HG03469 (cell line): Measurements from ENCODE around the gene CBX8.

Experiments
- ATAC-seq: cut with Tn5 transposase; IDR thresholded peaks from one replicate; pipeline ENCODE4 v1.9.1; 2021; ENCODE audit warnings: mild to moderate bottlenecking, moderate library complexity, moderate number of reproducible peaks; ENCODE audit not compliant: unreplicated experiment

CBX8 gene

DNA sequence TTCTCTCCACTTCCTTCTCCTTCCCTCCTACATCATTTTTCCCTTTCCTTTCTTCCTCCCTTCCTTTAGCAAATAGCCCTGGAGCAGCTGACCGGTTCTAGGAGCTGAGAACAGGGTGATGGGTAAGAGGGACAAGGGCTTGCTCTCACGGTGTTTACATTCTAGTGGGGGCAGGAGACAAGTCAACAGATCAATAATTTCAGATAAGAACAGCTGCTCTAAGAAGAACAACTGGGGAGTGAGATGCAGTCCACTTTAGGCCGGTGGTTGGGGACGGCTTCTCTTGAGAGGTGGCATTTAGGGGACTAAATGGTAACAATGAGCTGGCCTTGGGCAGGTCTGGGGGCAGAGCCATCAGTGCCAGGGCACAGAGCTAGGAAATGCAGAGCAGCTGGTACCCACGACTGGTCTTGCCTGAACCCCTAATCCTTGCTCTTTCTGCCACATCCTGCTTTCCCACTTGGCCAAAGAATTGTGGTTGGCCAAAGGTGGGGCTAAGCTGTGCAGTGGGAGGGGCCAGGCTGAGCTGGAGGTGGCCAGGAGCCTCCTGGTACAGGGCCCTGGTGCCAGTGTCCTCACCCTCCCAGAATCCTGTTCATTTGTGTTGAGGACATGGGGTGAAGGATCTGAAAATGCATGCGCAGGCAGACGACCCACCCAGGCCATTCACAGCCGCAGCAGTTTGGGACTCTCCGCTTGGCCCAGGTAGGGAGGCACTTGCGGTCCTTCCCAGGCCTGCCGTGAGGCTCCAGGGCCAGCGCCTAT is 24.6 kb upstream of the CBX8 start:
- ATAC-seq, result no peak

DNA sequence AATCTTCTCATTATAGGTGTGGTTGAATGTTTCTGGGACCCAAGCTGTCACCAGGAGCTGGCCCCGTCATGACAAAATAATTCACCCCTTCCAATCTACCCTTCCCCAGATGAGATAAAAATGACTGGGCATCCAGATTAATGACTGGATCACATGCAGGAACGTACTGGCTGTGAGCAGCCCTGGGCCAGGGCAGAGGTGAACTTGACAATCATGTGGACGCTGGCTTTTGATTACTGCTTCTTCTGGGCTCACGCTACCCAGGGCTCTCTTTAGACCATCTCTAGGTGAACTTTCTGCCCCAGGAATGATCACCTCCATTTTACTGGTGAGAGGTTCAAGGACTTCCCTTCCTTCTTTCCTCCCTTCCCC is 24.1 kb upstream of the CBX8 start:
- no peak for ATAC-seq

DNA sequence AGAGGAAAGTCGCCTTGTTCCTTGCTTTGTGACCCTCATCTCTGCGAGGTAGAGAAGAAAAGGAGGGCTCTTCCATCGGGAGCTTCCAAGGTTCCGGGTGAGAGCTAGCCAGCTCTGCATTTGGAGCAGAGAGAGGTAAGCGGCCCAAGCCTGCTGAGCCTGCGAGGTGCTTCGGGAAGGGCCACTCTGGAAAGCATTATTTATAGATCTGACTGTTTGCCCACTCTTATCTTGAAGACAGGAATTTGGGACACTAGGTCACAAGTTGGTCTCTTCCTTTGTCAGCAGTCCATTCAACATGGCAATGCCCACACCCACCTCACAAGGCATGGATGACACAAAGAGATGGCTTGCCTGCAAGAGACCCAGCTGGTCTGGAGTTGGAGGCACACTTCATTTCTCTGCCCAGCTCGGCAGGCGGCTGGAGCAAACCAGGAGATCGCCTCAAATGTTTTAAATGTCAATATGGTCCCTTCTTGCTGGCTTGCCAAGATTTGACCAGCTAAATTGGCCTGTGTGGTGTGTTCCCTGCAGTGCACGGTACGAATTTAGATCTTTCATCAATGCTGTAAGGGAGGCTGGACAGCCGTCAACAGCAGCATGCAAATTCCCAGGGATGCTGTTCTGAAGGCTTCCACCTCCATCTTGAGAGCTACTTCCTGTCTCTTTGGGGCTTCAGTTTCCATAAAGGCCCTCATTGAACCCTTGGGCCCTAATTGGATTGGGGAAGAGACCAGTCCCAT is 22.8 kb upstream of the CBX8 start:
- no peak for ATAC-seq

DNA sequence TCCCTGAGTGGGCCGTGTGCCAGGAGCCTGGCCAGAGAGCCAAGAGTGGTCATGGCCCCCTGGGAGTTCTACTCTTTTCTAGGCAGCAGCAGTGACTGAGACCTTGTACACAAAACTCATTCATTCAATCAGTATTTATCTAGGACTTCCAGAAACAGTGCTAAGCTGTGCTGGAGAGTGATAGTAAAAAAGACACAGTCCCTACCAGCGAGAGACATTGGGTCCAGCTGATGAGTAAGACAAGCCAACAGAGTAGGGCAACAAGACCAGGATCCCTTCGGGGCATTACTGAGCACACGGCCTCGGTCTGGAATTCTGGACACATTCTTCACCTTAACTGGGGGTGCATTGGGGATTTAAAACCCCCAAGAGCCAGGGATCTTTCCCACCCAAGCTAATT is 22.2 kb upstream of the CBX8 start:
- no peak for ATAC-seq

DNA sequence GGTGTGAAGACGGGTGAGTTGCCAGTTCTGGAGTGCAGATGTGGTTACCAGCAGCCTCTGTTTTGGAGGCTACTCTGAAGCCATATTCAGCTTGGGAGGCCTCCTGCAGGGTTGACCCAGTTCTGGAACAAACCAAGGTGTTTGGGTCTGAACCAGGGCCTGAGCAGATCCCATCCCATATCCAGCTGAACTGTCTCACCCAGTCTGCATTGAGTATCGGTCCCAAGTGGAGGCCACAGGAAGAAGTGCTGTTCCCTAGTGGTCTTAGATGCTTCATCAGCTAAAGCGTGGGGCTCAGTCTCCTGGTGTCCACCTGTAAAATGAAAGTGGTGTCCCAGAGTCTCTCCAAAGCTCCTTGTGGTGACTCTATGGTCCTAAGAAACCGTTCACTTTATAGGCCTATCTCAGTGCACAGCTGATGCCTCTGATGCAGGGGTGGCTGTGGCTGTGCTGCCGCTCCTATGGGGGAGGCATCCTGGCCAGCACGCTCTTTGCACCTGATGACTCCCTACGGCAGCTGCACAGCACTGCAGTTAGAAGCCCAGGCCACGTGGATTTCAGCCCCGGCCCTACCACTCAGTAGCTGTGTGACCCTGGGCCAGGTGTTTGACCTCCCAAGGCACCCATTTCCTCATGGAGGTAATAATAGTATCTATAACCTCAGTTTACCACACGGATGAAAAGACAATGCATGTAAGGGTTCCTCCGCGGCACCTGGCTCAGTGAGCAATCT is 21.3 kb upstream of the CBX8 start:
- no peak for ATAC-seq

DNA sequence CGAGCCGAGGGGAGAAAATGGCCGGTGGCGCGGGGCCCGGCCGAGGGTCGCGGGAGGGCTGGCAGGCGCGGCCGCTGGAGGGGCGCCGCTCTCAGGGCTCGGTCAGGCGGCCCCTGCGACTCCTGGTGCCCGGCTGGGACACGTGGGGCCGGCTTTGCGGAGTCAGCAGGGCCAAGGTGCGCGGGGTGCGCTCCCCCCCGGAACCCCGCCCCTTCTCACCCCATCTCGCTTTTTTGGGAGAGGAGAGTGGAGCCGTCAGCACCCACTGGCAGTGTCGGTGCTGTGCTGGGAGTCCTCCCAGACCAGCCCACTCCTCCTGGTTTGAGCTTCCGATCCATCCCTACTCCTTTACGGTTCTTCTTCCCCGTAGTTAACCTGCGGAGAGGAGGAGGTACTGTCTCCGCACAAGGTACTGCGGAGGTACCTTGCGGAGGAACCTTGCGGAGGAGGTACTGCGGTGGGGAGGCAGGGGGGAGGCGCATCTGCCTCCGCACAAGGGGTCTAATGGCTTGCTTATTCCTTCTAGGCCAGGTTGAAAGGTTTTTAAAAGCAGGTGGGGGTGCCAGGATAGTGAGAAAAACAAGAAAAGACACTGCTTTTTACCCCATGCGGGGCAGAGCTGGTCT is 19.1 kb upstream of the CBX8 start:
- ATAC-seq, result no peak

DNA sequence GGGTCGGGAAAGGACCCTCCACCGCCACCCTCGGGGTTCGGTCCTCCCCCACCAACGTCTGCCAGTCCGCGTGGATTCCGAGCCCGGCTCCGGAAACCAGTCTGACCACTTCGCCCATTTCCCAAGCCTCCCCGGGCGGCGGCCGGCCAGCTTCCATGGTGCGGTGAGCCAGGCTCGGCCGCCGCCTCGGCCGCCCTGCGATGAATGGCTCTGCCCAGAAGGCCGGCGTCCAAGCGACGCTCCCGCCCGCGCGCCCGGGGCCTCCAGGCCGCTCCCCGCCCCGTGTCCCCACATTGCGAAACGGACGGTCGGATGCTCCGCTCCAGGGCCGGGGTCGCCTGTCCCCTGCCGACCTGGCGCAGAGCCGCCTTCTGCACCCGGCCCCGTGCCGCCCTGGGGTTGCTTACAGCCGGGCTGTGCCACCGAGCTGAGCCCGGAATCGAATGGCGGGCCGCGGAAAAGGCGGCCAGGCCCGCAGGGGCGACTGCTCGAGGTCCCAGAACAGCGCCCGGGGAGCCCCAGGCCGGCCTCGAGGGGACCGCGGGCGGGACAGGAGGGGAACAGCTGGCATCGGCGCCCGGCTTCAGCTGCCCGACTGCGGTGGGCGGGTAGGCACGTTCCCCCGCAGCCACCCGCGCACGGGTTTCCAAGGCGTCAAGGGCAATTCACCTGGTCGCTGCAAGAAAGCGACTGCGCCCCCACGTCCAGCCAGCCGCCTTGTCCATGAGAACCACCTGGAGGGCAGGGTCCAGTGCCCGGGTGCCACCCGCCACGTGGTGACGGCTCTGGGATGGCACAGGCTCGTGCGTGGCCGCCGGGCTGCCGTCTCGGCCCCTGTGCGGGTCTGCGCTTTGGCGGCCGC is 18.3 kb upstream of the CBX8 start:
- no peak for ATAC-seq

DNA sequence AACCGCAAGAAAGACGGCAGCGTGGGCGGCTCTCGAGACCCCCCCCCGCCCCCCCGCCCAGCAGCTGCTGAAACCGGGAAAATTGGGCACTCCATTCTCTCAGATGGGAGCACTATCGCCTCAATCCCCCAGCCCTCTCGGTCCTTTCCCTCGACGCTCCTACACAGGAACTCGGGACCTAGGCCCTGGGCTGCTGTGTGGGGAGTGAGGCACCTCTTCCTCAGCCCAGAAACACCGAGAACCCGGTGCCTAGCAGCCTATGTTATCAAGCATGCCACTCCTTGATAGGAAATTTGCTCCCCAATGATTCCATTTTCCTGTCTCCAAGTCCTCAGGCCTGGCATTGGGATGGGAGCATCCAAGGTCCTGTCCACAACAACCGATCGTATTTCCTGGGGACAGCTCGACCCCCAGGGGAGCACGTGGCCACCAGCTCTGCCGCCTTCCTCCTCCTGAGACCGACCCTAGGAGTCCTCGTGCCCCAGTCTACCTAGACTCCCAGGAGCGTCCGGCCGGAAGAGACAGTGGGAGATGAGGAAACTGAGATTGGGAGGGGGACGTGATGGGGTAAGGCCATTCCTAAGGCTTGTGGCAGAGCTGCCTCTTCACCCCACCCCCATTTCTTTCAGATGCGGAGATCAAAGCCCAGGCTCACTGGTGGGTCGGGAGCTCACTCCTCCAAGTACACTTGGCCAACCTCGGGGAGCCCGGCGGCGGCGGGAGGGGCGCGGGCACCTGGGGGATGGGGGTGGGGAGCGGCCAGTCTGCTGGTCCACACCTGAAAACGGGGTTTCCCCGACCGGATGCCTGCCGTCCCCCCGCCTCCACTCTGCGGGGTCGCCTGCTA is 17.5 kb upstream of the CBX8 start:
- no peak for ATAC-seq

DNA sequence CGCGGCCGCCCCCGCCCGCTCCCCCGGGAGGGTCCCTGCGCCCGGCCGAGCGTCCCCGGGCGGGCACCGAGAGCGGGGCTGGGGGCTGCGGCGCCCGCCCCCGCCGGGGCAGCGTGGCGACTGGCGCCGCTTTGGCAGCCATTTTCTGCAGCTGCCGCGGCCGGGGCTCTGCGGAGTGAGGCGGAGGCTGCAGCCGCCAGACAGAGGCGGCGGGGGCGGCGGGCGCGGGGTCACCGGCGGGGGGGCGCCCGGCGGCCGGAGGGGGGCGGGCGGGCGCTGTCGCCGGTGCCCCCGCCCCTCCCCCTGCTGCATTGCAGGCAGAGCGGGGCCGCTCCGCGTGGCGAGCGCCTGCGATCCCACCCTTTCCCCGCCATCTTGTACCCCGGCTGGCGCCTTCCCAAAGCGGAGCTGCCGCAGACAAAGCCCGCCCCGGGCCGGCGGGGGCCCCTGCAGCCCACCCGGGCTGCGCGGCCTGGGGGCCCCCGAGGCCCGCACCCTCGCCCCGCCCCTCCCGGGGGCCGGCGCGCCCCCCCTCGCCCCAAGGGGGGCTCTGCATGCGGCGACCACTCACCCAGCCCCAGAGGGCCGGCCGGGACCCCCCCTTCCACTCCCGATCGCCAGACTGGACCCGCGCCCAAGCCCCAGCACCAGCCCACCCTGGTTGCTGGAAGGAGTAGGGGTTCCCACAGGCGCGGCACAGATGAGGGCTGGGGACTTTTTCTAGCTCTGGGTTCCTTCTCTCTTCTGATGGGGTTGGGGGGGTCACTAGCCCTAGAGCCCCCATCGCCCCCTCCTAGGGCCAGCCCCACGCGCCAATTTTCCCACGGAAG is 16.6 kb upstream of the CBX8 start:
- ATAC-seq, result no peak

DNA sequence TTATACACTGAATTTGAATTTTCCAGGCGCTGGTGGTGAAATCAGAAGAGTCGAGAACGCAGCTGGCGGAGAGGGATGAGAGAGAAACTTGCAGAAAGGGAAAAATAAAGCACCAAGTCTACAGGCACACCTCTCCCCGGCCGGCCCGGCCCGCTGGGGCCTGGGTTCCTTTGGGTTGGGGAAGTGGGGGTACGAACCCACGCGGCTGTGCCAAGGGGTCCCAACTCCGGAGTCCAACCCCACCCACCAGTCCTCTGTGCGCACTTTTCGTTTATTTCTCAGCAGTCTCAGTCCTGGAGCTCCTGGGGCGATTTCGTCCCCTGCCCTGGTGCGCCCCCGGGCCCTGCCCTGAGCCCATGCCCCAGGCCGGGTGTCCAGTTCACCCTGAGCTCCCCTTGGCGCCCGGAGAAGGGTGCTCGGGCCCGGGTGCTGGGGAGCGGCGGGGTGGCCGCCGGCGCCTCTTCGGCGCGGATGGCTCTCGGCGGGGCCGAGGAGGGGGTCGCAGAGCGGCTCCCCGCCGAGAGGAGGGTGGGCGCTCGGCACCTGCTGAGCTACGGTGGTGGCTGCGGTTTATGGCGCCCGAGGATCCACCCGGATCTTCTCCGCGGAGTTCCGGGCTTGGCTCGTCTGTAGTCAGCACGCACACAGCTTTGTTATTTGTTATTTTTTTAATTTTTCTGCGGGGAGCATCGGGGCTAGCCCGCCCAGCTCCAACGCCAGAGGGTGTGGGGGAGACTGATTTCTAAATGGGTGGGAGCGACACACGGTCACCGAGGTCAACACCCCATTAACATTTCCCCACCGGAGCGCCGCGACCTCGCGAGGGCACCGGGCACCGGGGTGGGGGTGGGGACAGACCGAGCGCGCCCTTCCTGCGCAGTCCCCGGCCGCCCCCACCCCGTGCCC is 15.7 kb upstream of the CBX8 start:
- no peak for ATAC-seq

DNA sequence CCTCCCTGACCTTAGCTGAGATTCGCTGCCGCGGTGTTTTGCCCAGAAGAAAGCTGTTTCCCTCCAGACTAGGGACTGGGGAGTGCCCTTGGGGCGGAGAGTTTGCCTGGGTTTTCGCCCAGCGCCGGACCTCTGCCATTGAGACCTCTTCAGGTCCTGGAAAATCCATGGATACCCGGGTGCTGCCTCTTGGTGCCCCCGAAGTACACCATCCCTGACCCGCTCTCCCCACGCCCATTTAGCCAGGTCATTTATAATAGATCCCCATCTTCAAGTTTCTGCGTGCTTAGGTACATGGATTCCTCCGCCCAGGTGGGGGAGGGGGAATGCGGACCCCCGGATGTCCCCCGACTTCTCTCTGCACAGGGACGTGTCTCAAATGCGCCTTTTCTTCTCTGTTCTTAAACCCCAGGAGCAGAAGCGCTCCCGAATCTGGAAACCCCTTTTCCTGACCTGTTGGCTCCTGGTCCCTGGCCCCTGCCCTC is 15.0 kb upstream of the CBX8 start:
- no peak for ATAC-seq

DNA sequence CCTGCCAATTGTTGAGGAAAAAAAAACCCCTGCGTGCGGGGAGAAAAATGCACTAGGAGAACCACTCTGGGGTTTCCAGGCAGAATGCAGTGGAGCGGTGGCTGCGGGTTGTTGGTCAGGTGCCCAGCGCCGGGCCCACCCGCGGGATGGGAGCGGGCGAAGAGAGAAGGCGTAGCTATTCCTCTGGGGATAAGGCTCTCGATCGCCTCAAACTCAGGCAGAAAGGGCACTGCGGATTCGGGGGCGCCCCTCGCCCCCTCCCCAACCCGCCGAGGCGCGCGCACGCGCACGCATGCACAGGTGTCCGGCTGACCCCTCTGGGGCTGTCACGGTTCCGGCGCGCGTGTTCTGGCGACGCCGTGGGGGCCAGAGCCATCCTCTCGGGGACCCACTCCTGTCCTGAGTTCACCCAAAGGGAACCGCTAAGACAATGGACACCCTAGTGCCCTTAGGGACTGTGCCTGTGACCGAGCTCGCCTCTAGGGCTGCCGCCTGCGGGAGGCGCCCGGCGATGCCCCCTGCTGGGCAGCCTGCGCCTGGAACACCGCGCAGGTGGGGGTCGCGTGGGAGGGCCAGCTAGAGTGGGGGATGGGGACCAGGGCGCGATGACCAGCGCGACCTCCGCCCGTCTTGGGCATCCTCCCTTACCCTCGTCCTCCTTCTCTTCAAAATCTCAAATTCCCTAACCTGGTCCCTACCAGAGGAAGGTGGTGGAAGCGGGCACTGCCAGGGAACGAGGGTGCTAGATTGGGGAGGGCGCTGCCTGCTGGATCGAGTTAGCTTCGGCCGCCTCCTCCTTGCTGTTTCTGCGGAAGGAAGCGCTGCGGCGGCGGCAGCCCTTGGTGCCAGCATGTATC is 14.4 kb upstream of the CBX8 start:
- ATAC-seq, result no peak

DNA sequence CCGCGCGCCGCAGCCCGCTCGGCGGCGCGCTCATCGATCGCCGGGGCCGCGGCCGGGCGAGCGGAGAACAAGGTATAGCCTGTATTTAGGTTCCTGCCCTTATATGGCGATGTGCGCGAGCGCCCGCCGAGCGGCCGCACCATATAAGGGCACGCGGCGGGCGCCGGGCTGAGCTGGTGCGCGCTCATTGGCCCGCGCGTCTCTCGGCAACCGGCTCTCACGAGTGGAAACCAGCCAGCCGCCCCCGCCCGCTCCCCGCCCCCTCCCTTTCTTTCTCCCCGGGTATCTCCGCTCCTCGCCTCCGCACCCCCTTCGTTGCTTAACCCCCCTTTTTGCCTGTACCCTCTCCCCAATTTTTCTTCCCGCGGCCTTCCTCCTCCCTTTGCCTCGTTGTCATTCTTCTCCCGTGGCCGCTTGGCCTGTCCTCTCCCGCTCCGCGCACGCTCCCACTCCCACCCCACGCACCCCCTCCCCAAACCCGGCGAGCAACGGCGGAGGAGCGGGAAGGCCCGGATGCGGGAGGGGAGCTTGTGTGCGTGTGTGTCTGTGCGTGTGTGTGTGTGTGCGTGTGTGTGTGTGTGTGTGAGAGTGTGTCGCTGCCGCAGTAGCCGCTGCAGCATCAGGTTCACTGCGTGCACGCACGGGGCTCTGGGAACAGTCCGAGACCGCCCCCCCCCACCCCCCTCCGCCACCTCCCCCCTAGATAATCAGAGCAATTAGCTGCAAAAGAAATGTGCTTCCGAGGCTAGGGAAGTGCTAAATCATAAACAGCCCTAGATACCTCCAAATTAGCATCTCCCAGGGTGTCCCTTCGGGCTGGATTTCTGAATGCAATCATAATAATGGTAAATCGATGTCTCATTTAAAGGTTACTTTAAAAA is 13.5 kb upstream of the CBX8 start:
- ATAC-seq, result peak; percentile 62

DNA sequence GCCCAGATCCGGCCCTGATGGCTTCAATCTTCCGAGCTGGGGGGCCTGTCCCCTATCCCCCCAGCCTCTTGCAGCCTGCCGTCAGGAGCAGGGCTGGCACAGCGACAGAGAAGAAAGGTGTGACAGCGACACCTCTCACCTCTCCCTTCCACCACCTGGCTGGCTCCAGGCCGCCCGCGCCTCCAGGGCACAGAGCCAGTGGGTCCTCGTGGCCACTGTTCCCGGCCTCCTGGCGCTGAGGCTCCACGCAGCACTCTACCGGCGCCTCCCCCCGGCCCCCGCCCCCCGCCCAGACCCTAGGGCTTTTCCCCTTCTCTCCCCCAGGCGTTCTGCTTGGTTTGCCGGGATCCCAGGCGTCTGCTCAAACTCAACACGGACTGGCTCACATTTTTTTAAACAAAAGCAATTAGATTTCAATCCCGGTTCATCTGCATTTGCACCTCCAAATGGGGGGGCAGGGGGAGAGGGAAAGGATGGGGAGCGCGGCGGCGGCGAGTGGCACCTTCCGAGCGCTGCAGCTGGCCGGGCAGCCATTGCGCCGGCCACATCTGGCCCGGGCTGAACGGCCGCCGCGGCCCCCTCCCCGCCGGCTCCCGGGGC is 12.8 kb upstream of the CBX8 start:
- ATAC-seq, result no peak
